WTC11 (cell line): ENCODE data around the gene CEP85. TPM values are rescaled to one million over a fixed set of nuclear protein-coding genes. Genes with fewer than 3 reads are reported as not detected.

Experiments
- ATAC-seq: fragments of 200-7000 bp; cut with Tn5 transposase; 2 replicates; pipeline ENCODE4 v1.10.0; 2021; ENCODE audit warnings: mild to moderate bottlenecking, moderate library complexity
- CTCF ChIA-PET: fragments of 300-600 bp; sonication (Branson Sonifier 250); formaldehyde crosslinking; loops from one replicate; lab custom pipeline; 2021; ENCODE audit warnings: antibody characterized with exemption; lab: Charles Lee
- POLR2A ChIA-PET: fragments of 350-600 bp; sonication (Branson Sonifier 250); formaldehyde crosslinking; loops from one replicate; lab custom pipeline; 2021; ENCODE audit warnings: antibody characterized with exemption; lab: Charles Lee
- DNase-seq: peaks from one replicate; pipeline ENCODE4 v3.0.0; 2021; ENCODE audit warnings: low spot score
- H3K27ac Mint-ChIP-seq: 2 replicates; pipeline ENCODE4 v1.8.0; 2021; ENCODE audit warnings: mixed read lengths
- H3K27me3 Mint-ChIP-seq: 2 replicates; pipeline ENCODE4 v1.8.0; 2021; ENCODE audit warnings: low read depth, mild to moderate bottlenecking, moderate library complexity, mixed read lengths
- H3K36me3 Mint-ChIP-seq: 2 replicates; pipeline ENCODE4 v1.8.0; 2021; ENCODE audit warnings: mixed read lengths
- H3K4me1 Mint-ChIP-seq: 2 replicates; pipeline ENCODE4 v1.8.0; 2022; ENCODE audit warnings: mixed read lengths
- H3K4me3 Mint-ChIP-seq: 2 replicates; pipeline ENCODE4 v1.8.0; 2021; ENCODE audit warnings: mild to moderate bottlenecking, moderate library complexity, mixed read lengths
- H3K9me3 Mint-ChIP-seq: 2 replicates; pipeline ENCODE4 v1.8.0; 2021; ENCODE audit warnings: mixed read lengths
- CREM ChIP-seq: sonication (generic); formaldehyde crosslinking; IDR thresholded peaks from 2 replicates; pipeline ENCODE4 v1.8.1; 2022; ENCODE audit warnings: mild to moderate bottlenecking, missing genetic modification reagents, moderate library complexity
- ELF4 ChIP-seq: sonication (generic); formaldehyde crosslinking; IDR thresholded peaks from 2 replicates; pipeline ENCODE4 v1.8.1; 2022; ENCODE audit warnings: low read depth, mild to moderate bottlenecking, moderate library complexity, missing genetic modification reagents
- GRHL2 ChIP-seq: fragments of 250-450 bp; sonication (Bioruptor Pico); IDR thresholded peaks from 2 replicates; pipeline ENCODE4 v1.8.0; 2022; ENCODE audit warnings: mild to moderate bottlenecking, moderate library complexity; ENCODE audit not compliant: insufficient replicate concordance, severe bottlenecking
- IRF2 ChIP-seq: sonication (generic); formaldehyde crosslinking; IDR thresholded peaks from 2 replicates; pipeline ENCODE4 v1.8.0; 2022; ENCODE audit warnings: low read depth, missing genetic modification reagents, borderline replicate concordance
- JAZF1 ChIP-seq: fragments of 250-450 bp; sonication (Bioruptor Pico); IDR thresholded peaks from 2 replicates; pipeline ENCODE4 v1.9.0; 2021; ENCODE audit warnings: moderate library complexity, mild to moderate bottlenecking, inconsistent platforms
- MYBL2 ChIP-seq: sonication (generic); formaldehyde crosslinking; IDR thresholded peaks from 2 replicates; pipeline ENCODE4 v1.8.1; 2023; ENCODE audit warnings: mild to moderate bottlenecking, moderate library complexity, missing genetic modification reagents
- OVOL2 ChIP-seq: fragments of 250-450 bp; sonication (Bioruptor Pico); IDR thresholded peaks from 2 replicates; pipeline ENCODE4 v1.9.0; 2021; ENCODE audit warnings: mild to moderate bottlenecking, borderline replicate concordance
- RORB ChIP-seq: fragments of 250-450 bp; sonication (Bioruptor Pico); IDR thresholded peaks from 2 replicates; pipeline ENCODE4 v1.9.0; 2021; ENCODE audit warnings: mild to moderate bottlenecking
- SOX15 ChIP-seq: fragments of 250-450 bp; sonication (Bioruptor Pico); IDR thresholded peaks from 2 replicates; pipeline ENCODE4 v1.9.0; 2021; ENCODE audit warnings: mild to moderate bottlenecking
- TP53 ChIP-seq: sonication (generic); formaldehyde crosslinking; IDR thresholded peaks from 2 replicates; pipeline ENCODE4 v1.8.1; 2023; ENCODE audit warnings: mild to moderate bottlenecking, missing genetic modification reagents
- total RNA-seq: library from RNA; stranded (reverse); gene quantifications from 3 replicates; pipeline ENCODE4 v1.2.3, GENCODE V29; 2021
- TF ChIP-seq, protein P1 (sequence below): sonication (generic); formaldehyde crosslinking; IDR thresholded peaks from 2 replicates; pipeline ENCODE4 v1.8.0; 2023; ENCODE audit warnings: mild to moderate bottlenecking, missing genetic modification reagents
- TF ChIP-seq, protein P2 (sequence below): sonication (generic); formaldehyde crosslinking; IDR thresholded peaks from 2 replicates; pipeline ENCODE4 v1.8.0; 2022; ENCODE audit warnings: missing genetic modification reagents
- TF ChIP-seq, protein P3 (sequence below): sonication (generic); formaldehyde crosslinking; conservative IDR thresholded peaks from 2 replicates; pipeline ENCODE4 v1.8.1; 2022; ENCODE audit warnings: mild to moderate bottlenecking, missing genetic modification reagents
- TF ChIP-seq, protein P4 (sequence below): sonication (generic); formaldehyde crosslinking; IDR thresholded peaks from 2 replicates; pipeline ENCODE4 v1.8.0; 2023; ENCODE audit warnings: missing genetic modification reagents
- TF ChIP-seq, protein P5 (sequence below): sonication (generic); formaldehyde crosslinking; IDR thresholded peaks from 2 replicates; pipeline ENCODE4 v1.8.0; 2022; ENCODE audit warnings: mild to moderate bottlenecking, missing genetic modification reagents
- TF ChIP-seq, protein P6 (sequence below): sonication (generic); formaldehyde crosslinking; IDR thresholded peaks from 2 replicates; pipeline ENCODE4 v1.8.1; 2023; ENCODE audit warnings: mild to moderate bottlenecking, missing genetic modification reagents, moderate library complexity
- TF ChIP-seq, protein P7 (sequence below): fragments of 250-450 bp; sonication (Bioruptor Pico); IDR thresholded peaks from 2 replicates; pipeline ENCODE4 v2.1.2; 2022; ENCODE audit warnings: mild to moderate bottlenecking, moderate library complexity

The CEP85 gene
- total RNA-seq, 1 experiment from 2014 or later: 40.8 TPM

DNA sequence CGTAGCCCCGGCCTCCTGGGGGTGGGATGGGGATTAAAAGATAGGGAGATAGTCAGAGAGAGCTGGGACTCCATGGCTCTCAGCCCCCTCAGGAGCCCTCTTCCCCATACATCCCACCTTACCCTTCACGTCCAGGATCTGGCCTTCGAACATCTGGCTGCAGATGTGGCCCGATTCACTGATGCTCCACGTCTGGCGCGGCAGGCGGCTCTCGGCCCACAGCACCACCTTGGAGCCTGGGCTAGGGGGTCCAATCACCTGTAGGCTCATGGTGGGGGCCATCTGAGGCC is 88.0 kb downstream of the CEP85 start:
- Mint-ChIP-seq H3K4me3 (no peak overlapping the region), H3K4me1 (peaks cover 17% of the 10 kb centered on the region)
- TF ChIP-seq, protein P1, sequence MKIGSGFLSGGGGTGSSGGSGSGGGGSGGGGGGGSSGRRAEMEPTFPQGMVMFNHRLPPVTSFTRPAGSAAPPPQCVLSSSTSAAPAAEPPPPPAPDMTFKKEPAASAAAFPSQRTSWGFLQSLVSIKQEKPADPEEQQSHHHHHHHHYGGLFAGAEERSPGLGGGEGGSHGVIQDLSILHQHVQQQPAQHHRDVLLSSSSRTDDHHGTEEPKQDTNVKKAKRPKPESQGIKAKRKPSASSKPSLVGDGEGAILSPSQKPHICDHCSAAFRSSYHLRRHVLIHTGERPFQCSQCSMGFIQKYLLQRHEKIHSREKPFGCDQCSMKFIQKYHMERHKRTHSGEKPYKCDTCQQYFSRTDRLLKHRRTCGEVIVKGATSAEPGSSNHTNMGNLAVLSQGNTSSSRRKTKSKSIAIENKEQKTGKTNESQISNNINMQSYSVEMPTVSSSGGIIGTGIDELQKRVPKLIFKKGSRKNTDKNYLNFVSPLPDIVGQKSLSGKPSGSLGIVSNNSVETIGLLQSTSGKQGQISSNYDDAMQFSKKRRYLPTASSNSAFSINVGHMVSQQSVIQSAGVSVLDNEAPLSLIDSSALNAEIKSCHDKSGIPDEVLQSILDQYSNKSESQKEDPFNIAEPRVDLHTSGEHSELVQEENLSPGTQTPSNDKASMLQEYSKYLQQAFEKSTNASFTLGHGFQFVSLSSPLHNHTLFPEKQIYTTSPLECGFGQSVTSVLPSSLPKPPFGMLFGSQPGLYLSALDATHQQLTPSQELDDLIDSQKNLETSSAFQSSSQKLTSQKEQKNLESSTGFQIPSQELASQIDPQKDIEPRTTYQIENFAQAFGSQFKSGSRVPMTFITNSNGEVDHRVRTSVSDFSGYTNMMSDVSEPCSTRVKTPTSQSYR (CRISPR knock-in tag): no peak
- no peak for TF ChIP-seq GRHL2 (CRISPR knock-in tag)
- TF ChIP-seq, protein P2, sequence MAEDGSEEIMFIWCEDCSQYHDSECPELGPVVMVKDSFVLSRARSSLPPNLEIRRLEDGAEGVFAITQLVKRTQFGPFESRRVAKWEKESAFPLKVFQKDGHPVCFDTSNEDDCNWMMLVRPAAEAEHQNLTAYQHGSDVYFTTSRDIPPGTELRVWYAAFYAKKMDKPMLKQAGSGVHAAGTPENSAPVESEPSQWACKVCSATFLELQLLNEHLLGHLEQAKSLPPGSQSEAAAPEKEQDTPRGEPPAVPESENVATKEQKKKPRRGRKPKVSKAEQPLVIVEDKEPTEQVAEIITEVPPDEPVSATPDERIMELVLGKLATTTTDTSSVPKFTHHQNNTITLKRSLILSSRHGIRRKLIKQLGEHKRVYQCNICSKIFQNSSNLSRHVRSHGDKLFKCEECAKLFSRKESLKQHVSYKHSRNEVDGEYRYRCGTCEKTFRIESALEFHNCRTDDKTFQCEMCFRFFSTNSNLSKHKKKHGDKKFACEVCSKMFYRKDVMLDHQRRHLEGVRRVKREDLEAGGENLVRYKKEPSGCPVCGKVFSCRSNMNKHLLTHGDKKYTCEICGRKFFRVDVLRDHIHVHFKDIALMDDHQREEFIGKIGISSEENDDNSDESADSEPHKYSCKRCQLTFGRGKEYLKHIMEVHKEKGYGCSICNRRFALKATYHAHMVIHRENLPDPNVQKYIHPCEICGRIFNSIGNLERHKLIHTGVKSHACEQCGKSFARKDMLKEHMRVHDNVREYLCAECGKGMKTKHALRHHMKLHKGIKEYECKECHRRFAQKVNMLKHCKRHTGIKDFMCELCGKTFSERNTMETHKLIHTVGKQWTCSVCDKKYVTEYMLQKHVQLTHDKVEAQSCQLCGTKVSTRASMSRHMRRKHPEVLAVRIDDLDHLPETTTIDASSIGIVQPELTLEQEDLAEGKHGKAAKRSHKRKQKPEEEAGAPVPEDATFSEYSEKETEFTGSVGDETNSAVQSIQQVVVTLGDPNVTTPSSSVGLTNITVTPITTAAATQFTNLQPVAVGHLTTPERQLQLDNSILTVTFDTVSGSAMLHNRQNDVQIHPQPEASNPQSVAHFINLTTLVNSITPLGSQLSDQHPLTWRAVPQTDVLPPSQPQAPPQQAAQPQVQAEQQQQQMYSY (CRISPR knock-in tag): no peak
- no peak for TF ChIP-seq OVOL2
- TF ChIP-seq, protein P3, sequence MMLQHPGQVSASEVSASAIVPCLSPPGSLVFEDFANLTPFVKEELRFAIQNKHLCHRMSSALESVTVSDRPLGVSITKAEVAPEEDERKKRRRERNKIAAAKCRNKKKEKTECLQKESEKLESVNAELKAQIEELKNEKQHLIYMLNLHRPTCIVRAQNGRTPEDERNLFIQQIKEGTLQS (CRISPR knock-in tag): no peak
- TF ChIP-seq ELF4 (CRISPR knock-in tag): no peak
- no peak for TF ChIP-seq JAZF1 (CRISPR knock-in tag)
- no peak for TF ChIP-seq RORB (CRISPR knock-in tag)
- TF ChIP-seq, protein P4, sequence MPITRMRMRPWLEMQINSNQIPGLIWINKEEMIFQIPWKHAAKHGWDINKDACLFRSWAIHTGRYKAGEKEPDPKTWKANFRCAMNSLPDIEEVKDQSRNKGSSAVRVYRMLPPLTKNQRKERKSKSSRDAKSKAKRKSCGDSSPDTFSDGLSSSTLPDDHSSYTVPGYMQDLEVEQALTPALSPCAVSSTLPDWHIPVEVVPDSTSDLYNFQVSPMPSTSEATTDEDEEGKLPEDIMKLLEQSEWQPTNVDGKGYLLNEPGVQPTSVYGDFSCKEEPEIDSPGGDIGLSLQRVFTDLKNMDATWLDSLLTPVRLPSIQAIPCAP (CRISPR knock-in tag): no peak
- TF ChIP-seq CREM (CRISPR knock-in tag): no peak
- TF ChIP-seq SOX15 (CRISPR knock-in tag): no peak
- TF ChIP-seq, all 79 proteins: peak for 0
- peaks cover 24% of the 10 kb centered on the region for H3K36me3 Mint-ChIP-seq
- POLR2A ChIA-PET: interaction anchor here (0.8 to 0.9 kb wide), 2 partner anchors 88 to 95 kb away, joined by 3 read pairs; partner anchors contain the start of gene CEP85
- no peaks in the 10 kb centered on the region for H3K9me3 Mint-ChIP-seq
- CTCF ChIA-PET: interaction anchor here (0.6 to 11.1 kb wide), 34 partner anchors 10 to 276 kb away, joined by 3 to 306 read pairs (median 4); partner anchors contain the start of genes CATSPER4, SH3BGRL3, SLC30A2 and UBXN11
- DNase-seq: no peak
- H3K27me3 Mint-ChIP-seq: no peaks in the 10 kb centered on the region
- H3K27ac Mint-ChIP-seq: no peak overlapping the region
- no peak for ATAC-seq

DNA sequence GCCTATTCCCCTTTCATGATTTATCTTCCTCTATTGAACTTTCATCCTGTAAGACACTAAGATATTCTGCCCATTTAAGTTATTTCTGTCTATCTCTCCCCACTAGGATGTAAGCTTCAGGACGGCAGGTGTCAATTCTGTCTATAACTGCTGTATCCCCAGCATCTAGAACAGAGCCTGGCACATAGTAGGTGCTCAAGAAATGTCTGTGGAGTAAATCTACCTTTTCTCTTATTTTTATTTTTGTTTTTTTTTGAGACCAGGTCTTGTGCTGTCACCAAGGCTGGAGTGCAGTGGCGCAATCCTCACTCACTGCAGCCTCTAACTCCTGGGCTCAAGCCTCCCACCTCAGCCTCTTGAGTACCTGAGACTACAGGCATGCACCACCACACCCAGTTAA is 89.4 kb downstream of the CEP85 start:
- no peak overlapping the region for H3K4me3 Mint-ChIP-seq
- CTCF ChIA-PET: interaction anchor here (0.6 to 11.1 kb wide), 4 partner anchors 39 to 361 kb away, joined by 4 to 306 read pairs (median 14); partner anchors contain the start of gene SH3BGRL3
- peaks cover 24% of the 10 kb centered on the region for H3K36me3 Mint-ChIP-seq
- peaks cover 6% of the 10 kb centered on the region for H3K4me1 Mint-ChIP-seq
- H3K27me3 Mint-ChIP-seq: no peaks in the 10 kb centered on the region
- no peaks in the 10 kb centered on the region for H3K9me3 Mint-ChIP-seq
- ATAC-seq (no peak), DNase-seq (no peak)
- H3K27ac Mint-ChIP-seq: no peak overlapping the region
- TF ChIP-seq MYBL2 (CRISPR knock-in tag): no peak
- POLR2A ChIA-PET: no interaction called here

DNA sequence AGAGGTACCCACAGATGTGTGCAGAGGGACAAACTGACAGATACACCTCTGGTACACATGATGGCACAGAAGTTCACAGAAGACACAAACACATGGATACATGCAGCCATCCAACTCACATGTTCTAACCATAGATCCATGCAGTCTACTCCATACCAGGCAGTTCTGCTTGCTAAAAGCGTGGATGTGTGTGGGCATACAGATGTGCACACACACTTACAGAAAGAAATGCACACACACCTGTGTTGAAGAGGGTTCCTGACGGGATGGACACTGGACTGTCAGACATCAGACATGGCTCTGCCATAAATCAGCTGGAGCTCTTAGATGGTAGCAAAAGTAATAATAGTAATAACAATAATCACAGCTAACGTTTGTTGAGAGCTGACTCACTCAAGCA is 90.5 kb downstream of the CEP85 start:
- Mint-ChIP-seq H3K9me3 (no peaks in the 10 kb centered on the region), H3K36me3 (peaks cover 24% of the 10 kb centered on the region), H3K27ac (no peak overlapping the region), H3K4me3 (no peak overlapping the region), H3K27me3 (no peaks in the 10 kb centered on the region), H3K4me1 (peaks cover 6% of the 10 kb centered on the region)
- CTCF ChIA-PET: interaction anchor here (11.1 kb wide), 1 partner anchor 40 kb away, joined by 306 read pairs; the partner anchor contains the start of gene SH3BGRL3
- DNase-seq (no peak), ATAC-seq (no peak)
- POLR2A ChIA-PET: no interaction called here
- TF ChIP-seq, protein P5, sequence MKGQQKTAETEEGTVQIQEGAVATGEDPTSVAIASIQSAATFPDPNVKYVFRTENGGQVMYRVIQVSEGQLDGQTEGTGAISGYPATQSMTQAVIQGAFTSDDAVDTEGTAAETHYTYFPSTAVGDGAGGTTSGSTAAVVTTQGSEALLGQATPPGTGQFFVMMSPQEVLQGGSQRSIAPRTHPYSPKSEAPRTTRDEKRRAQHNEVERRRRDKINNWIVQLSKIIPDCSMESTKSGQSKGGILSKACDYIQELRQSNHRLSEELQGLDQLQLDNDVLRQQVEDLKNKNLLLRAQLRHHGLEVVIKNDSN: no peak
- no peak for TF ChIP-seq TP53 (CRISPR knock-in tag)
- TF ChIP-seq ELF4 (CRISPR knock-in tag): no peak
- TF ChIP-seq, protein P6, sequence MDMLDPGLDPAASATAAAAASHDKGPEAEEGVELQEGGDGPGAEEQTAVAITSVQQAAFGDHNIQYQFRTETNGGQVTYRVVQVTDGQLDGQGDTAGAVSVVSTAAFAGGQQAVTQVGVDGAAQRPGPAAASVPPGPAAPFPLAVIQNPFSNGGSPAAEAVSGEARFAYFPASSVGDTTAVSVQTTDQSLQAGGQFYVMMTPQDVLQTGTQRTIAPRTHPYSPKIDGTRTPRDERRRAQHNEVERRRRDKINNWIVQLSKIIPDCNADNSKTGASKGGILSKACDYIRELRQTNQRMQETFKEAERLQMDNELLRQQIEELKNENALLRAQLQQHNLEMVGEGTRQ: no peak
- TF ChIP-seq IRF2 (CRISPR knock-in tag): no peak
- TF ChIP-seq, protein P7, sequence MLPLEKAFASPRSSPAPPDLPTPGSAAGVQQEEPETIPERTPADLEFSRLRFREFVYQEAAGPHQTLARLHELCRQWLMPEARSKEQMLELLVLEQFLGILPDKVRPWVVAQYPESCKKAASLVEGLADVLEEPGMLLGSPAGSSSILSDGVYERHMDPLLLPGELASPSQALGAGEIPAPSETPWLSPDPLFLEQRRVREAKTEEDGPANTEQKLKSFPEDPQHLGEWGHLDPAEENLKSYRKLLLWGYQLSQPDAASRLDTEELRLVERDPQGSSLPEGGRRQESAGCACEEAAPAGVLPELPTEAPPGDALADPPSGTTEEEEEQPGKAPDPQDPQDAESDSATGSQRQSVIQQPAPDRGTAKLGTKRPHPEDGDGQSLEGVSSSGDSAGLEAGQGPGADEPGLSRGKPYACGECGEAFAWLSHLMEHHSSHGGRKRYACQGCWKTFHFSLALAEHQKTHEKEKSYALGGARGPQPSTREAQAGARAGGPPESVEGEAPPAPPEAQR (CRISPR knock-in tag): no peak
